ENCODE results near the gene CNTNAP1. TPM values are rescaled to one million over a fixed set of nuclear protein-coding genes. Genes with fewer than 3 reads are reported as not detected.

CNTNAP1 gene
- total RNA-seq, 4 donors from 2014 or later: 0.35 to 5.0 (median 1.3) TPM

DNA sequence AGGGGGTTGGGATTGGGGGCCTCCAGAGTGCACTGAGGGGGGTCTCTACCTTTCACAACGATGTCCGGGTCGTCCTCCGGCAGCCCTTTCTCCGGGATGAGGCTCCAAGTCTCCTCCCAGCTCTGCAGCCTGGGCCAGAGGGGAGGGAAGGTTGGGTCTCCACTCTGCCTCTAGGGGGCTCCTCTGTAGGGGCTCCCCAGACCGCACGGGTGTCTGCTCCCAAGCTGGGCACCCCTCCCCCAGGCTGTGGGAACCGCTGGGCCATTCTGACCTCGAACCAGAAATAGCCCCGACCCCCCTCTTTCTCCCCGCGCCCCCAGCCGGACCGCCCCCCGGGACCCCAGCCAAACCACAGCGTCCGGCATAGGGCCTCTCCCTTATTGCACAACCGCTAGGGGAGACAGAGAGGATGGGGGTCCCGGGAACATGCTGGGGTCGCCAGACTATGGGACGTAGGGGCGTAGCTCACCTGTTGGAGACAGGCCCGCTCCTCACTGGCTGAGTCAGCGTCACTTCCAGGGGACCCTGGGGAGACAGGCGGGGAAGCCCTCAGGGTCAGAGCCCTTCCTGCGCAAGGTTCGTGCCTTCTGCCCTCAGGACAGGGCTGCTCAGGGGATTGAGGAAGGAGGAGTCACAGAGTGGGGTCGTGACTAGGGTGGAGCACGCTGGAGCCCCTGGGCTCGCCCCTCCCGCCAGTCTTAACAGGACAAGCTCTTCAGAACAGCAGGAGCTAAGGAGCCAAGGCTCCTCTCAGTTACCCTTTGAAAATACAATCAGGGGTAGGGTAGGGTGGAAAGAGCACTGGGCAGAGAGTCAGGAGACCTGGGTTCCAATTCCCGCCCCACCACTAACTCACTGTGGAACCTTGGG lies 8.2 kb upstream of the CNTNAP1 start:
- Histone ChIP-seq H3K36me3 (peaks cover 0 to 34% (median 0%) of the 10 kb centered on the region in 3 donors), H3K27ac (peak overlapping the region in 3 of 4 donors; percentile 86 to 96 (median 93)), H3K4me1 (peaks cover 0 to 58% (median 30%) of the 10 kb centered on the region in 4 donors), H3K27me3 (no peaks in the 10 kb centered on the region), H3K9me3 (no peaks in the 10 kb centered on the region), H3K4me3 (peak overlapping the region in 3 of 4 donors; percentile 15 to 85 (median 81))
- TF ChIP-seq POLR2A (IDR thresholded peaks at IDR 0.05): no peak
- TF ChIP-seq, protein P1, sequence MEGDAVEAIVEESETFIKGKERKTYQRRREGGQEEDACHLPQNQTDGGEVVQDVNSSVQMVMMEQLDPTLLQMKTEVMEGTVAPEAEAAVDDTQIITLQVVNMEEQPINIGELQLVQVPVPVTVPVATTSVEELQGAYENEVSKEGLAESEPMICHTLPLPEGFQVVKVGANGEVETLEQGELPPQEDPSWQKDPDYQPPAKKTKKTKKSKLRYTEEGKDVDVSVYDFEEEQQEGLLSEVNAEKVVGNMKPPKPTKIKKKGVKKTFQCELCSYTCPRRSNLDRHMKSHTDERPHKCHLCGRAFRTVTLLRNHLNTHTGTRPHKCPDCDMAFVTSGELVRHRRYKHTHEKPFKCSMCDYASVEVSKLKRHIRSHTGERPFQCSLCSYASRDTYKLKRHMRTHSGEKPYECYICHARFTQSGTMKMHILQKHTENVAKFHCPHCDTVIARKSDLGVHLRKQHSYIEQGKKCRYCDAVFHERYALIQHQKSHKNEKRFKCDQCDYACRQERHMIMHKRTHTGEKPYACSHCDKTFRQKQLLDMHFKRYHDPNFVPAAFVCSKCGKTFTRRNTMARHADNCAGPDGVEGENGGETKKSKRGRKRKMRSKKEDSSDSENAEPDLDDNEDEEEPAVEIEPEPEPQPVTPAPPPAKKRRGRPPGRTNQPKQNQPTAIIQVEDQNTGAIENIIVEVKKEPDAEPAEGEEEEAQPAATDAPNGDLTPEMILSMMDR (IDR thresholded peaks at IDR 0.05): peak in 3 of 6 experiments; percentile 11 to 54 (median 38)
- DNase-seq: peak in 1 of 3 donors; percentile 66

DNA sequence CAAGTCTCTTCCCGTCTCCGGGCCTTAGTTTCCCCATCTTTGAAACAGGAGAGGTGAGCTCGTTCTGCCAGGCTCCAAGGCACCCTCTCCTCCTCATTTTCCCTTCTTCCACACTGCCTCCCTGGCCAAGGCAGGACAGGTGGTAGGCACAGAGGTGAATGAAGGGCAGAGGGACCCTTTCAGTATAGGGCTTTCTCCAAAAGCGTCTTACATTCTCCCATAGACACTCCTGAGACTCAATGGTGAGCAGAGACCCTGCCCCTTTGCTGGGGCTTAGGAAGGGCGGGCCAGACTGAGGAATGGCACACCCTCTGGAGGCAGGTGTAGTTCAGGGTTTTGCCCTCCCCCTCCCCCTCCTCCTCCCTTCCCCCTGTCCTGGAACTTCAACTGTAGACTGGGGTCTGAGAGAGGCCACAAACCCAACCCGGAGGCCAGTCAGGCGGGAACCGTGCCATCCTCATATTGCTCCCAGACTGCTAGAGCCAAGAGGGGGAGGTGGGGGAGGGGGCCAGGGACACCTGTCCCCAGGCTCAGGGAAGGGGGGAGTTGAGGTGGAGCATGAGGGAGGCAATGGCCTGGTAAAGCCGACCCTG lies 7.5 kb upstream of the CNTNAP1 start:
- Histone ChIP-seq H3K4me1 (peaks cover 0 to 65% (median 36%) of the 10 kb centered on the region in 4 donors), H3K4me3 (peak overlapping the region; percentile 69 to 85 (median 75)), H3K27me3 (no peaks in the 10 kb centered on the region), H3K27ac (peak overlapping the region; percentile 8 to 96 (median 90)), H3K36me3 (peaks cover 0 to 34% (median 0%) of the 10 kb centered on the region in 3 donors), H3K9me3 (no peaks in the 10 kb centered on the region)
- no peak for DNase-seq
- no peak for TF ChIP-seq POLR2A (IDR thresholded peaks at IDR 0.05)
- TF ChIP-seq, protein P1 (IDR thresholded peaks at IDR 0.05): no peak

DNA sequence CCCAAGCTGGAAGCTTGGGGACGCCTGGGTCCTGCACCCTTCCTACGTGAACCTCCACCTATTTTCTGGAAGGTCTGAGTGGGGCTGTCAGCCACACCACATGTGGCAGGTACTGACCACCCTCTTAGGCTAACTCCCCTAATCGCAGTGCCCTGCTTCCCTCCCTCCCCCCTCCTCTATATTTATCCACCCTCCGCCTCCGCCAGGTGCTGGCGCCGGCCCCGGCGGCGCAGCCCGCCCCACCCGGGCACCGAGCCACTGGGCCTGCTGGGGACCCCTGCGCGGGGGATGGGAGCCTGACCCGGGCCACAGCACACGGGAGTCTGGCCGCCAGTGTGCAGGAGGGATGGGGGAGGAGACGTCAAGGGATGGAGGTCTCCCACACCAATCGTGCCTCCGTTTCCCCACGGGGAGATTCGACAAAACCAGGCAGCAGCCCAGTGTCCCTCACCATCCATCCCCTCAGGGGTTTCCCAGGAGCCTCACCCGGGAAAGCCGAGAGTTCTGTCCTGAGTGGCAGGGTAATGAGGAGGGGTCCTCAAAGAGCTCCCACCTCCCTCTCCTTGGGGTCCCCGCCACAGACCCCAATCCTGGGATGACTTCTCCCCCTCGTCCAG lies 6.9 kb upstream of the CNTNAP1 start:
- DNase-seq: no peak
- no peak for TF ChIP-seq POLR2A (IDR thresholded peaks at IDR 0.05)
- TF ChIP-seq, protein P1 (IDR thresholded peaks at IDR 0.05): no peak
- Histone ChIP-seq H3K27me3 (no peaks in the 10 kb centered on the region), H3K27ac (peak overlapping the region; percentile 54 to 96 (median 90)), H3K4me1 (peaks cover 0 to 67% (median 39%) of the 10 kb centered on the region in 4 donors), H3K36me3 (peaks cover 0 to 31% (median 0%) of the 10 kb centered on the region in 3 donors), H3K4me3 (peak overlapping the region; percentile 69 to 85 (median 75)), H3K9me3 (no peaks in the 10 kb centered on the region)

DNA sequence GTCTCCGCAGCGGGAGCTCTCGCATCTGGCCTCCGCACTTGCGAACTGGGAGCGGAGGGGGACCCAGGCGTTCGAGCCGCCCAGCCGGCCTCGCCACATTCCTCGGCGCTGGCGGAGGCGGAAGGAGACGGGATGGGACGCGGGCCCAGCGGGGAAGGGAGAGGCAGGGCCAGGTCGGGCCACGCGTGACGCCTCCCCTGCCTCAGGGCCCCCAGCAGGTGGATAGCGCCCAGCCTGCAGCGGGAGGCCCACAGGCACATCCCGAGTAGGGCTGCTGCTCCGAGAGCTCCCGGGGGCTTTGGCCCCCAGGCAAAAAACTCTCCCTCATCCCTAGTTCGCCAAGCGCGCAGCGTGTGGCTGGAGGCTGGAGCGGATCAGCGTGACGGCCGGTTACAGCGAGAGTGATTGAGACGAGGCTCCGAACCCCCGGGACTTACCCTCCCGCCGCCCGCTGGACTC lies 6.3 kb upstream of the CNTNAP1 start:
- peaks cover 0 to 62% (median 40%) of the 10 kb centered on the region in 4 donors for H3K4me1 ChIP-seq
- H3K36me3 ChIP-seq: peaks cover 0 to 25% (median 0%) of the 10 kb centered on the region in 3 donors
- H3K27me3 ChIP-seq: no peaks in the 10 kb centered on the region
- H3K27ac ChIP-seq: peak overlapping the region; percentile 54 to 96 (median 90)
- H3K4me3 ChIP-seq: peak overlapping the region; percentile 69 to 85 (median 75)
- no peaks in the 10 kb centered on the region for H3K9me3 ChIP-seq
- DNase-seq: peak in 1 of 3 donors; percentile 70
- TF ChIP-seq POLR2A (IDR thresholded peaks at IDR 0.05): peak in 1 of 2 donors; percentile 19
- TF ChIP-seq, protein P1 (IDR thresholded peaks at IDR 0.05): no peak

DNA sequence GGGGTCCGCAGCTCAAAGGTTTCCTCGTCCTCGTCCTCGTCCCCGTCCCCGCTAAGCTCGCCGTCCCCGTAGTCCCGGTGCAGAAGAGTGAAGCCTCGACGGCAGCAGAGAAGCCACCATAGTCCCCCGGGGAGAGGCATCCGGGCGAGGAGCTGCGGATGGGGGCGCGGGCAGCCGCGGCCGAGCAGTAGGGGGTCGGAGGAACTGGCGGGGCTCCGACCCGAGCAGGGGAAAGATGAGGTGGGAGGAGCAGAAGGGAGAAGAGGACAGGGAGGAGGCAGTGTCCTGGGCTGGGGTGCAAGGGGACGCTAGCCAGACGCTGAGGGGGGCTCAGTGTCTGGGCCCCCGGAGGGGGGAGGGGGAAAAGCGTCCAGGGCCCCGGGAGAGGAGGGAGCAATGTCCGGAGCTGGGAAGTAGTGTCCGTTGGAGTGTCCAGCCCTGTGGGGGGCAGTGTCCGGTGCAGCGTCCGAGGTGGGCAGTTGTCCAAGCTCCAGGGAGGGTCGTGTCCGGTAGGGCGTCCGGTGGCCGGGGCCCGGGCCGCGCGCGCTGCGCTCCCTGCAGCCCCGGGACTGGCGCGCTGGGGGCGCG lies 5.8 kb upstream of the CNTNAP1 start, which contains the start of gene PLEKHH3:
Gene PLEKHH3 (minus strand): TSS at position 571 of the 588 bp plus-strand sequence. CDS start 431 bp downstream, at position 140.
- DNase-seq: no peak
- Histone ChIP-seq H3K4me3 (peak within 1 kb of the TSS; percentile 69 to 85 (median 75)), H3K9me3 (no peaks in the 10 kb centered on the region), H3K27me3 (no peaks in the 10 kb centered on the region), H3K36me3 (peaks cover 0 to 20% (median 0%) of the 10 kb centered on the region in 3 donors), H3K4me1 (peaks cover 0 to 62% (median 44%) of the 10 kb centered on the region in 4 donors), H3K27ac (peak within 1 kb of the TSS; percentile 88 to 96 (median 92))
- TF ChIP-seq, protein P1 (IDR thresholded peaks at IDR 0.05): no peak
- peak in 1 of 2 donors; percentile 41 for TF ChIP-seq POLR2A (IDR thresholded peaks at IDR 0.05)
